GM19043 (cell line): ENCODE measurements around the gene DLL4.
A peak's percentile ranks its signal among the peaks of the same experiment; 100 is the strongest.

Experiments
- ATAC-seq: cut with Tn5 transposase; IDR thresholded peaks from one replicate; pipeline ENCODE4 v1.9.1; 2021; ENCODE audit warnings: low read depth; ENCODE audit not compliant: unreplicated experiment

Gene DLL4

GRCh38 chr15:40906091-40906990 is 22.8 kb upstream of the DLL4 start:
- peak; percentile 60 for ATAC-seq

GRCh38 chr15:40906991-40907802 is 21.9 kb upstream of the DLL4 start:
- no peak for ATAC-seq

GRCh38 chr15:40908095-40908494 is 21.0 kb upstream of the DLL4 start:
- ATAC-seq = no peak

- ATAC-seq = no peak
Measured at GRCh38 chr15:40909662-40910630, 19.2 kb upstream of the DLL4 start.

DNA sequence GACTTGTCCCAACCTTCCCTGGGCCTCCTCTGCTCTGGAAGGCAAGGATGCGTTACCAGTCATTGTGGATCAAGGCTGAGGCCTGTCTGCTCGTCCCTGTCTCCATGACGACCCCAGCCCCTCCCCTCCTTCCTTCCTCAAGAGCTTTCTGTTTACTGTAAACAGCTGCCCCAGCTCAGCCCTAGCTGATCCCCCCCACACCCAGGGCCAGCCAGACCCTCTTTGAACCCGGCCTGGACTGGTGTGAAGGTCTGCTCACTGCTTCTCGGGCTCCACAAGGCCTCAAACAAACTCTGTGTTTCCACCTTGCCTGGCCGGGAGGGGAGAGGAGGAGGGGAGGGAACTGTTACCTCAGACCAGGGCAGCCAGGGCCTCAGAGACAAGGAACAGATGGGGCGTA is 18.0 kb upstream of the DLL4 start:
- ATAC-seq = no peak

DNA sequence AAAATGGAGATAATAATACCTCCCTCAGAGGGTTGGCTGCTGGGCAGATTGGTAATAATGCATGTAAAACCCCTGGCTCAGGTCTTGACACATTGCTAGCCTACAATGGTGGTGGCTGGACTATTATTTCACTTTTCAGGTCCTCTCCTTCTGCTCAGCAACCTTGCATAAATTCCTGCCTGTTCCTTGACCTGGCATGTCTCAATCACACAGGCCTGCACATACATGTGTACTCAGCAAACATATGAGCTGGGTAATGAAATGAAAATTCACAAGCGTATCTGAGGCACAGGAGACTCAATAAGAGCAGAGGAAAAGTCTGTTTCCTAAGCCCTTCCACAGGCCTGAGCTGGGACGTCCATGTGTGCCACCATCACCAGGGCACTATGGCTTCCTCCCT is 17.4 kb upstream of the DLL4 start:
- ATAC-seq = no peak

- ATAC-seq = no peak
Measured at GRCh38 chr15:40912478-40912877, 16.7 kb upstream of the DLL4 start.

DNA sequence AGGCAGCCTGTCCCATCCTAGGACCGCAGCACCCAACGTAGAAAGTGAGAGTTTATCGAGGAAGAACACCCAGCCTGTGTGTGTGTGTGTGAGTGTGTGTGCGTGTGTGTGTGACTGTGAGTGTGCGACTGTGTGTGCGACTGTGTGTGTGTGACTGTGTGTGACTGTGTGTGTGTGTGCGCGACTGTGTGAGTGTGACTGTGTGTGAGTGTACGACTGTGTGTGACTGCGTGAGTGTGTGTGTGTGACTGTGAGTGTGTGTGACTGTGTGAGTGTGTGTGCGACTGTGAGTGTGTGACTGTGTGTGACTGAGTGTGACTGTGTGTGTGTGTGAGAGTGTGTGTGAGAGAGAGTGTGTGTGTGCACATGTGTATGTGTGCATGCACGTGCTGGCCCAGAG is 15.1 kb upstream of the DLL4 start:
- no peak for ATAC-seq

DNA sequence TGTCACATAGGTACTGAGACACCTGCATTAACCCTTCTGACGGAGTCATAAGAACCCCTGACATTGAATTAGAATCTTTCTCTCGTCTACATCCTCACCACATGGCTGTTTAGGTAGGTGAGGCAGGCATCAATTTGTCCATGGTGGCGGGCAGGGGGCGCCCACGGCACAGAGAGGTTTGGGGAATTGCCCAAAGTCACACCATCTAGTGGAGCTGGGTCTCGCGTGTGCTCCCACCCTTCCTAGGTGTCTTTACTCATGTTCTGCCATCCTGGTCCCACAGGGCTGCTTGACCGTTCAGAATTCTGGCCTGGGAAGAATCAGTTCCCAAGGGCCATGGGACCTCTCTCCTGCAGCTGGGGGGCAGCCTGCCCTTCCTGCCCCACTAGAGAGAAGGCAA is 14.7 kb upstream of the DLL4 start:
- no peak for ATAC-seq

DNA sequence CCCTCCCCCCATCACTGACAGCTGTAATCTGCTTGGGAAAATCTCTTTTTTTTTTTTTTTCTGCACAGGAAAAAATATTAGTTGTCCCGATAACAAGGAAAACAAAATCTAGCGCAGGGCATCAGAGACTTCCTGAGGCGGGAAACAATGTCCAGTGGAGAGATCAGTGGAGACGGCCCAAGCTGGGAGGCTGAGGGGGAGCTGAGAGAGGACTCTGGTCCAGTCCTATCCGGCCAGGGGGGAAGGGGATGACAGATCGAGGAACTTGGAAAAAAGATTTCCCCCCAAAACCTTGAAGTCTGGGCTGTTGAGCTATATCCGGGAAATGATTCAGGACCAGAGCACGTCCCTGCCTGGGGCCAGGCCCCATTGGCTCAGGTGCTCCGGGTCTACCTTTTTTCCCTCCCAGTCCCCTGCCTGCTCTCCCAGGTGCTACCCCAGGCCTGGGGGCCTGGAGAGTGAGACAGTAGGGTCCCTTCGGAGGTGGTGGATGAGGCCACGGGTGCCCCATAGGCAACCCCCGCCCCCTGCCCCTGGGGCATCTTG is 14.0 kb upstream of the DLL4 start:
- no peak for ATAC-seq

DNA sequence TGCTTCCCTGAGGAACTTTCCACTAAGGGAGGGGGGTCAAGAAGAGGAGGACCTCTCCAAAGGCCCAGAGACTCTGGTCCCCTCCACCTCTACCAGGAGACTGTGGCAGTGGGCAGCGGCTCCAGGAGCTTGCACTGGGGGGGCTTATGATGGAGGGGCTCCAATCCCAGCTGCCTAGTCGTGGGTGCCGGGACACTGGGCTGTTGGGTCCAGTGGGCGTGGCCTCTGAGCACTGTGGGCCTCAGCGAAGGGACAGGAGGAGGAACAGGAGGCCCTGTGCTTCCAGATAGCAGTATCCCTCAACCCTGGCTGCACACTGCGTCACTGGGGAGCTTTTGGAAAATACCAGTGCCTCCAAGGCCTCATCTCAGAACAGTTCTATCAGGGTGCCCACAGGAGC is 13.5 kb upstream of the DLL4 start:
- no peak for ATAC-seq

DNA sequence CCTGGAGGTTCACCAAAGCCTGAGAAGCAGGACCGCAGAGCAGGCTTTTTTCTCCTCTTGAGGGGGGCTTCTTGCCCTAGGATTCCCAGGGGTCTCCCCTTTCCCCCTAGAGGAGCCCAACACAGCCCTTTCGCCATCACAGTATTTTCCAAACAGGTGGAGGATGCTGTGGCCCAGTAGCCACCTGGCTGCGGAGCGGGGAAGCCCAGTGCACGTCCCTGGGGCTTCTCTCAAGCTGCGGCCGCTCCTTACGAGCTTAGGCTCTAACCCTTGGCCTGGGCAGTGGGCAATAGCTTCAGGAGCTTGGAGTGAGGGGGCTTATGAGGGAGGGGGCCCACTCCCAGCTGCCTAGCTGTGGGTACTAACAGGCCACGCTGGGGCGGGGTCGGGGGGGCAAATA is 11.6 kb upstream of the DLL4 start:
- ATAC-seq = no peak

GRCh38 chr15:40918146-40918798 is 10.9 kb upstream of the DLL4 start:
- no peak for ATAC-seq

DNA sequence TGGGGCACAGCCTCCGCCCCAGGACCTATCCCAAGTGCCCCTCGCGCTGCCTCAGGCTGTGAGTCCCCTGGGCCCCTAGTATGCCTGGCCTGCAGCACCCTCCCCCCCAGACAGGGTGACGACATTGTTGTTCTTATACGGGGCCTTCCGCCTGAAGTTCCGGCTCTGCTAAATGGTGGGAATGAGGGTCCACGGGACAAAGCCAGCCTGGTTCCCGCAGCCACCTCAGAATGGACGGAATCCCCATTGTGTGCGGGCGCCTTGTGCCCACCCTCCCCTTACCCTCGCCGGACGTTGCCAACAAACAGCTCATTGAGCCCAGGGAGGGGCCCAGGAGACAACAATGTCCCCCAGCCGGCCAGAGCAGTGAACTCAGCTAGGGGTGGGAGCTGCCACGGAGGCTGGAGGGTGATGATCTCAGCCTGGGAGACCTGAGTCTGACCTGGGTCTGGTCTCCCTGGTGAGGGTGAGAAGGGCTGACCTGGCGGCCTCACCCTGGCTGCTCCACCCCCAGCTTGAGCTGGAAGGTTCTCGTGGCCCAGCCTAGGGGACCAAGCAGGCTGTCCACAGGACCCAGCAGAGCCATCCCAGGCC is 10.2 kb upstream of the DLL4 start:
- no peak for ATAC-seq

GRCh38 chr15:40921949-40922607 is 7.1 kb upstream of the DLL4 start:
- no peak for ATAC-seq

GRCh38 chr15:40922608-40923005 is 6.5 kb upstream of the DLL4 start:
- no peak for ATAC-seq

DNA sequence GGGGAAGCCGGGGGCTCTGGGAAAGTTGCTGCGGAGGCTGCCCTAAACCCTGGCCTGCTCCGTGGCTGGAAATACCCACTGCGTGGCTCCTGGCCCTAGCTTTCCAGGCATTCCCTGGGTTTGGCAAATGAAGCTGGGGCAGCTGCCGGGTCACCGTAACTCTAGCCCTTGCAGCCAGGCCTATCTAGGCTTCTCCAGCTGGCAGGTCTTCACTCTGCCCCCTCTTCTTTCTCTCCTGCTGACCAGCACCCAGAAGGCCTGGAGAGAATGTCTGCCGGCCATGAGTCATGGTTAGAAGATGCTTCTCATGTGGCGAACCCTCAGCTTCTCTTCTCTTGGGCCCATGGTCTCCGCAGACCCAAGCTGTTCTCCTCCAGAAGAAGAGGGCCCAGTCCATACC is 5.6 kb upstream of the DLL4 start:
- no peak for ATAC-seq

- ATAC-seq = no peak
Measured at GRCh38 chr15:40925495-40925862, 3.7 kb upstream of the DLL4 start.
